Activated naive CD4-positive, alpha-beta T cell treated with anti-CD3 and anti-CD28 coated beads, Interleukin-2, amount 50 U/mL, for 72 hours (primary cell): ENCODE results near the gene NCBP2. TPM values are rescaled to one million over a fixed set of nuclear protein-coding genes. Genes with fewer than 3 reads are reported as not detected.

Experiments
- ATAC-seq, 2 donors: fragments of 150-1000 bp; cut with Tn5 transposase; 2 replicates each; pipeline ENCODE4 v1.10.0; 2021; ENCODE audit warnings: mild to moderate bottlenecking in 2 of 2, moderate library complexity in 2 of 2
- DNase-seq, 2 donors: peaks; one replicate each; pipeline ENCODE4 v3.0.0; 2021 to 2022; ENCODE audit warnings: low spot score in 2 of 2
- H3K27ac Mint-ChIP-seq, 2 donors: one replicate each; pipeline ENCODE4 v1.8.0; 2022; ENCODE audit warnings: mild to moderate bottlenecking in 2 of 2, mixed read lengths in 2 of 2
- H3K36me3 Mint-ChIP-seq, 2 donors: one replicate each; pipeline ENCODE4 v1.8.0; 2022; ENCODE audit warnings: mixed read lengths in 2 of 2
- H3K9me3 Mint-ChIP-seq, 2 donors: one replicate each; pipeline ENCODE4 v1.8.0; 2022; ENCODE audit warnings: mixed read lengths in 2 of 2
- total RNA-seq, 2 donors: library from RNA; stranded (reverse); gene quantifications; one replicate each; pipeline ENCODE4 v1.2.3, GENCODE V29; 2022

NCBP2 gene
- total RNA-seq, 2 donors from 2014 or later, result 73.8 to 86.4 TPM

DNA sequence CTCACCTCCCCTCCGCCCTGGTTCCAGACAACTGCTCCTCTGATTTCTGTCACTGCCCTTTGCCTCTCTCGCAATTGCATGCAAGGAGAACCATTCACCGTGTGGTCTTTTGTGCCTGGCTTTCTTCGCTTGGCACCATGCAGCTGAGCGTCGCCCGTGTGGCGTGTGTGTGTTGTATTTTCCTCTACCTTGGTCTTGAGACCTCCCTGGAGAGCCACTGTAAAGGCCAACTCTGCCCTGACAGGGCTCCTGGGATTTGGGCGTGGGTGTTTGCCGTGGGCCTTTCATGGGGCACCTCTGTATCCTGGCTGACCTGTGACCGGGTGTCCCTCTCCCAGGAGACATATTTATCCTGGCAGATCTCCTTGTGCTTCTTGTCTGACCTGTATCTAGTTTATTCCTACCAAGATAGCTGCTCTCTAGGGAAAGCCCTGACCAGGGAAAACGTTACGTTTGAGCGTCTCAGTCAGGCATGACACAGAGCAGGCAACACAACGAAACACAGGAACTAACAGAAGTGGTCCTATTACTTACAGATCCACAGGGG is 28.3 kb upstream of the NCBP2 start:
- Mint-ChIP-seq H3K36me3 (peaks cover 5 to 13% of the 10 kb centered on the region in 2 donors), H3K9me3 (no peaks in the 10 kb centered on the region), H3K27ac (peak overlapping the region in 1 of 2 donors; percentile 9)
- DNase-seq, result no peak
- no peak for ATAC-seq

DNA sequence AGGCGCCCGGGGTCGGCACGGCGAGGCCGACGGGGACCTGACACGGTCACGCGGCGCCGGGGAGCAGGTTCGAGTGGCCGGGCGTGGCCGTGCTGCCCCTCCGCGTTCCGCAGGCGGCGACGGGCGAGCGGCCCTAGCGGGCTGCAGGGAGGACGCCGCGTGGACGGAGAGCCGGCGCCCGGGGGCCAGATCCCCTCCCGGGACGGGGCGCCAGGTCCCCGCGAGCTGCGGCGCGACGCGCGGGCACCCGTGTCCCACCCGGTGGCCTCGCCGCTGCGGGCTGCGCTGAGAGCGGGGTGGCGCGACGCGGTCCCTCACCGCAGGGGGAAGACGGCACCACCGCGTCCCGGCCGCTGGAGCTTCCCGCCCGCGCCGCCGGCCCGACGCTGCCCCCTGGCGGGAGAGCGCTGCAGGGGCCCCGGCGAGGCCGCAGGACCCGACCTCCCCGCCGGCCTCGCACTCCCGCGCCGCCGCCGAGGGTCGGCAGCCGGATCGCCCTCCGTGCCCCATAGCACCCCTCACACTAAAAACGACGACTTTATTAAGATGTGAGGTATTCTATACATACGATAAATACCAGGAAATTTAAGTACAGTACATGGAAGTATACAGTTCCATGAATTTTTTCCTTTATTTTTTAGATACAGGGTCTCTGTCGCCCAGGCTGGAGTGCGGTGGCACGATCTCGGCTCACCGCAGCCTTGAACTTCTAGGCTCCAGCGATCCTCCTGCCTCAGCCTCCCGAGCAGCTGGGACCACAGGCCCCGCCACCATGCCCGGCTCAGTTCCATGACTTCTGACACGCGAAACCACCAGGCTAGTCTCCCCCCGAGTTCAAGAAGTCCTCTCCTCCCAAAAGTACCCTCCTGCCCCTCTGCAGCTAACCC is 27.6 kb upstream of the NCBP2 start:
- DNase-seq (peak; percentile 81 to 89), ATAC-seq (peak; percentile 79 to 82)
- Mint-ChIP-seq H3K36me3 (peaks cover 5 to 17% of the 10 kb centered on the region in 2 donors), H3K27ac (peak overlapping the region in 1 of 2 donors; percentile 9), H3K9me3 (no peaks in the 10 kb centered on the region)

DNA sequence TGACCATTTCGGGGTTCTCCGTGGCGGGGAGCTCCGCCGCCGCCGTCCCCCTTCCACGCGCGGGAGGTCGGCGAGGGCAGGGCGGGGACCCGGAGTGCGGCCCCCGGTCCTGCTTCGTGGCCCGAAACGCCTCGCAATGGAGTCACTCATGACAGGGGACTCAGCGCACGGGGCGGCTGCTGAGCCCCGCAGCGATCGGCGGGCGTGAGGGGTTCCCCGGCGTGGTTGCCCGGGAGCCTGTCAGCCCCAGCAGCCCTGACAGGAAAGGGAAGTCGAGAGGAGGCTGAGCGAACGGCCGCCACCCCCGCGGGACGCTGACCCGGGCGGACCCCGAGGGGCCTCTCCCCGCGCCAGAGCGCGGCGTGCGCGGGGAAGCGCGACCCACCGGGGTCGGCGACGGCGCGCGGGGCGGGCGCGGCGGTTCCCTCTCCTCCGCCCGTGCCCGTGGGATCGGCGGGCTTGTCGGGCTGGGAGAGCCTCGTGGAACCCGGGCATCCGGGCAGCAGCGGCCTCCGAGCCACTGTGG is 26.9 kb upstream of the NCBP2 start:
- H3K27ac Mint-ChIP-seq, result no peak overlapping the region
- peak; percentile 59 to 73 for DNase-seq
- peak; percentile 63 to 77 for ATAC-seq
- peaks cover 5 to 17% of the 10 kb centered on the region in 2 donors for H3K36me3 Mint-ChIP-seq
- no peaks in the 10 kb centered on the region for H3K9me3 Mint-ChIP-seq

DNA sequence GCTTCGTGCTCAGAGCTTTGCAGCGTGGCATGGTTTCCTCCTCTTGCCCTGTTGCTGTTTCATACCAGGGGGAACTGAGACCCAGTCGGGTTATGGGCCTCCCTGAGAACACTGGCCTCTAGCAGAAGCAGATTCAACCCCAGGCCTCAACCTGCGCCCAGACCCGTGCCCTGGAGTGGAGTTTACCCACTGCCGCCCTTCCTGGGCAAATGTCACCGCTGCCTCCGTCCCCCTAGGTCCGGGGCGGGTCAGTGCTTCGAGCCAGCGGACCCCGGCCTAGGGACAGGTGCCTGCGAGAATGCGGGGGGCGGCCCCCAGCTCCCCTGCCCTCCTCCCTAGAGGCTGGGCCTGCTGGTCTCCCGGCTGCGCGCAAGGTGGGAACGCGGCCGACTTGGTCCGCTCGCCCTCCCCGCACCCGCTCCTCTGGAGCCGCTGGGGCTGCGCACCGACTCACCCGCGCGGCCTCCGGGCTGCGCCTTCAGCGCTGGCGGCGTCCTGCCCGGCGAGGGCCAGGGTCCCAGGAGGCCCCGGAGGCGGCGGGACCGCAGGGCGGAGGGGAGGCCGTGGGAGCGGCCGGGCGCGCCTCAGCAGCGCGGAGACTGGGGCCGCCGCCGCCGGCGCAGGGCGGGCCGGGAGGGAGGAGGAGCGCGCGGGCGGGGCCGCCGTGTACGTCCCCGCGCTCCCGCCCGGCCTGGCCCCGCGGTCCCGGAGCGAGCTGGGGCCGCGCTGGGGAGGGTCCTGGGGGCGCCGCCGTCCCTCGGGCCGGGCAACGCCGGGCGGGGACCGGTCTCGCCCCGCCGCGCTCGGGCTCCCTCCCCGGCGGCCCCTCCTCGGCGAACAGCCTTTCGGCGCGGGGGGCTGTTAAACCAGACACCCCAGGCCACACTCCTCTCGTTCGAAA is 26.2 kb upstream of the NCBP2 start, which contains the start of gene PIGZ:
TSS of gene PIGZ (minus strand) at position 601 of the 901 bp plus-strand sequence. CDS start 16,802 bp downstream, outside the sequence.
- ATAC-seq (peak; percentile 59 to 78), DNase-seq (peak in 1 of 2 donors; percentile 46)
- Mint-ChIP-seq H3K36me3 (peaks cover 5 to 17% of the 10 kb centered on the region in 2 donors), H3K27ac (no peak within 1 kb of the TSS), H3K9me3 (no peaks in the 10 kb centered on the region)

DNA sequence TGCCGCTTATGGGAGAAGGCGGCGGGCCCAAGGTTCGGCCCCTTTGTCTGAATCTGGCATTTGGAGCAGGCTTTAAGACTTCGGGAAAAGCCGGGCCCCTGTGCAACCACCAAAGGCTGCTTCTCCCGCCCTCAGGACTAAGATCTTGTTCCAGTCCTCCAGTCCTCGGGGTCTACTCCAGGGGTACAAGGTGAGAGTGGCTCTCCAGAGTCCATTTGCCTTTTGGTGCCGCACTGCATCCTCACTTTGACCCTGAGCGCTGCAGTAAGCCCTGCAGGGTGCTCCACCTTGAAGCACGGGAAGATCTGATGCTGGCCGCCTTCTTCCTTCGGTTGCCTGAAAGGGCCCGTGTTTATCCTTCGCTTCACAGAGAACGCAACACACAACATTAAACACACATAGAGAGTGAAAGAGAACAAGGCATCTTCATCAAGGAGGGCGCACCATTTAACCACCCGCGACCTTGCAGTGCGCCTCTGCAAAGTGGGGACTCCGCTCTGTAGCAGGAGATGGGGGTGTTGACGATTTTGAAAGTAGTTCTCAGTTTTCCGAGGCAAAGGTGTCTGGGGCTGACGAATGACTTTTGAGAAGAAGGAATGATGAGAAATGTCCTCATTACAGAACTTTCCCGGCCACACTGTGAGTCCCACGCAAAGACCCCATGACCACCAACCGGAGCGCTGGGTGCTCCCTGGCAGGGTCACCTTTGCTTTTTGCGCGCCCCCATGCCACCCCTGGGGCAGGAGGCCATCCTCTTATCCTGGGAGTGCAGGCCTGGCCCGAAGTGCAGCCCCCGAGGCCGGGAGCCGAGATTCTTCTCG is 25.3 kb upstream of the NCBP2 start:
- Mint-ChIP-seq H3K36me3 (peaks cover 5 to 17% of the 10 kb centered on the region in 2 donors), H3K27ac (no peak overlapping the region), H3K9me3 (no peaks in the 10 kb centered on the region)
- ATAC-seq (no peak), DNase-seq (no peak)

DNA sequence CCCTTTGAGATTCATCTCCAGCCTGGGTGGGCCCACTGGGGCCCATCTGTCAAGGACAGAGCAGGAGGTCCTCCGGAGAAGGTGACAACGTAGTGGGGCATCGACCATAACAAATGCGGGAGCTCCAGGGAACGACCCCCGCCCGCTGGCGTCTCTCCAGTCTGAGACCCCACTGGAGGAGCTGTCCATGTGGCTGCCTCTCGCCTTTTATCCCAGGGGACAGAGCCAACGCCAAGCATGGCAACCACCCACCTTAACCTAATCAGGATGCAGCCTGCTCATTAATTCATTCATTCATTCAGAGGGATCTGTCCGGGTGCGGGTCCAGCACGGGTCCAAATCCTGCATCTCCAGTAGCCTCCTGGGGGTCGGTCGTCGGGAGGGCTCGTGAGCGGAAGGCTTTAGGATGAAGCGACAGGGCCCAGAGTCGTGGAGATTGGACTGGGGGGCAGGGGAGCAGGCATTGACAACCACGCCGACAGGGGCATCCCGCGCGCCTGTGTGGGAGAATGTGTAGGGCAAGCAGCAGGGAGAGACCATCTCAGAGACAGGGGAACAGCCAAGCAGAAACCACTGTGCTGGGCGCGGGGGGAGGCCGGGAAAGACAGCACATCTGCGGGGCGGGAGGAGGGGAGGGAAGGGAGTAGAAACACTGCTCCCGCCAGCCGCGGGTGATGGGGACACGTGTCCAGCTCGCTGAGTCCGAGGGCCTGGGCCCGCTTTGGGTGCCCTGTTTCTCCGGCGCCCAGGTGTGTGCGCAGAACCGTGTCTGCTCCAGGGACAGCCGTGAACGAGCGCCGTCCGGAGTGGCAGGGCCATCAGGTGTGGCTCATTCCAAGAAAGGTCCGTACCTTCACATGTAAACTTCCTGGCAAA is 24.4 kb upstream of the NCBP2 start:
- ATAC-seq, result no peak
- Mint-ChIP-seq H3K36me3 (peaks cover 5 to 17% of the 10 kb centered on the region in 2 donors), H3K27ac (no peak overlapping the region), H3K9me3 (no peaks in the 10 kb centered on the region)
- no peak for DNase-seq

DNA sequence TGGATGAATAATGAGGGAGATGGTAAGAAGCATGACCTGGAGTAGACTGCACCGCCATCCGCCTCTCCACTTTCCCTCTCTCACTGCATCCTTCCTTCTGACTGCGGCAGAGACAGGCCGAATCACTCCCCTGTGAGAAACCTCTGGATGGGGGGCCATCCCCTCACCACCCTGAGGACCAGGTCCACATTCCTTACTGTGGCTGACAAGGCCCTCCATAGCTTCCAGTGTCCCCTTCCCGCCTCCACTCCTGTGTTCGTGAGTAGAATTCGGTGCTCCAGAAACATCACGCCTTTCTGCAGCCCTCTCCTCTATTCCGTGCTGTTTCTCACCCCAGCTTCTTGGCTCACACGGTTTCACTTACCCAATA is 23.5 kb upstream of the NCBP2 start:
- DNase-seq (no peak), ATAC-seq (no peak)
- H3K36me3 Mint-ChIP-seq, result peaks cover 5 to 17% of the 10 kb centered on the region in 2 donors
- H3K27ac Mint-ChIP-seq, result no peak overlapping the region
- H3K9me3 Mint-ChIP-seq, result no peaks in the 10 kb centered on the region

DNA sequence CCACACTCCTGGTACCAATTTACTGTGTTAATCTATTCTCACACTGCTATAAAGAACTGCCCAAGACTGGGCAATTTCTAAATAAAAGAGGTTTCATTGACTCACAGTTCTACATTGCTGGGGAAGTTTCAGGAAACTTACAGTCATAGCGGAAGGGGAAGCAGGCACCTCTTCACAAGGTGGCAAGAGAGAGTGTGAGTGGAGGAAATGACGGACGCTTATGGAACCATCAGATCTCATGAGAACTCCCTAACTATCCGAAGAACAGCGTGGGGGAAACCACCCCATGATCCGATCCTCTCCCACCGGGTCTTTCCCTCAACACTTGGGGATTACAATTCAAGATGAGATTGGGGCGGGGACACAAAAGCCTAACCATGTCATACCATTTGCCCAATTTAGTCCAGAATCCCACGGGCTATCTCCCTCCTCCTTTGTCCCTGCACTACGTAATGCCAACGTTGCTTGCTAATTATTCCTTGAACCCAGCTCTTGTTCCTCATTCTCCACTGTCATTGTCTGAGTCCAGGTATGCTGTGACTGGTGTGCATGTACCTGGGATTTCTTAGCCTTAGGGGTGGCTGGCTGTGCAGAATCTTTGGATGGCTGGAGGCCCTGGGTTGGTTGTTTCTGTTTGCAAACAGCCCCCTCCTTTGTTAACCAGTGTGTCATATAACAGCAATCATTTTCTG is 22.9 kb upstream of the NCBP2 start:
- DNase-seq (no peak), ATAC-seq (no peak)
- peaks cover 5 to 17% of the 10 kb centered on the region in 2 donors for H3K36me3 Mint-ChIP-seq
- no peak overlapping the region for H3K27ac Mint-ChIP-seq
- H3K9me3 Mint-ChIP-seq, result no peaks in the 10 kb centered on the region

DNA sequence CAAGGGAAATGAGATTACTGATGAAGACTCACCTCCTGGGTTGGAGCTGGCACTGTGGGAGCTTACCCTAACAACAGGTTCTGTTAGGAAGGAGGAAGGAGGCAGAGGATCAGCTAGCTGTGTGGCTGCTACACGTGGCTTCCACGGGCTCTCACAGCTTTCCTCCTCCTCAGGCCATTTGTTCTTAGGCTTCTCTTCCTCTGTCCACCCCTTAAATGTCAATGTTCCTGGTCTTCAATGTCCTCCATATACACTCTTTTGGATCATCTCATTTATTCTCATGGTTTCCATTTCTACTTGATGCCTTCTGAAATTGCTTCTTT is 21.3 kb upstream of the NCBP2 start:
- Mint-ChIP-seq H3K36me3 (peaks cover 5 to 17% of the 10 kb centered on the region in 2 donors), H3K27ac (no peak overlapping the region), H3K9me3 (no peaks in the 10 kb centered on the region)
- DNase-seq, result no peak
- ATAC-seq, result no peak

DNA sequence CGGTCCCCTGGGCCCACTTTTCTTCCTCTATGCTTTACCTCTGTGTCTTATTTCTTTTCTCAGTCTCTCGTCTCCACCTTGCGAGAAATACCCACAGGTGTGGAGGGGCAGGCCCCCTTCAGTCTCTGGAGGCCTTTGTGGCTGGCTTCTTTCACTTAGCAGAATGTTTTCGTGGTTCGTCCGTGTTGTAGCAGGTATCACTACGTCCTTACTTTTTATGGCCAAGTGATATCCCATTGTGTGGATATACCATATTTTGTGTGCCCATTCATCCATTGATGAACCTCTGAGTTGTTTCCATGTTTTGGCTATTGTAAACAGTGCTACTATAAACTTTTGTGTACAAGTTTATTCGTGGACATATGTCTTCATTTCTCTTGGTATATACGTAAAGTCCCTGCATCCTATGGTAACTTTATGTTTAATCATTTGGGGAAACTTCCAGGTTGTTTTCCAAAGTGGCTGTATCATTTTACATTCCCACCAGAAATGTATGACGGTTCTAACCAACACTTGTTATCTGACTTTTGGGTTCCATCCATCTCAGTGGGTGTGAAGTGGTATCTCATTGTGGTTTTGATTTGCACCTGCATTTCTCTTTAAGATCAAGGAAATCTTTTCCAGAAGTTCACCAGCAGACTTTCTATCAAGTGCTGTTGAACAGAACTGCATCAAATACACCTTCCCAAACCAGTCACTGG is 20.8 kb upstream of the NCBP2 start:
- DNase-seq (no peak), ATAC-seq (no peak)
- no peak overlapping the region for H3K27ac Mint-ChIP-seq

DNA sequence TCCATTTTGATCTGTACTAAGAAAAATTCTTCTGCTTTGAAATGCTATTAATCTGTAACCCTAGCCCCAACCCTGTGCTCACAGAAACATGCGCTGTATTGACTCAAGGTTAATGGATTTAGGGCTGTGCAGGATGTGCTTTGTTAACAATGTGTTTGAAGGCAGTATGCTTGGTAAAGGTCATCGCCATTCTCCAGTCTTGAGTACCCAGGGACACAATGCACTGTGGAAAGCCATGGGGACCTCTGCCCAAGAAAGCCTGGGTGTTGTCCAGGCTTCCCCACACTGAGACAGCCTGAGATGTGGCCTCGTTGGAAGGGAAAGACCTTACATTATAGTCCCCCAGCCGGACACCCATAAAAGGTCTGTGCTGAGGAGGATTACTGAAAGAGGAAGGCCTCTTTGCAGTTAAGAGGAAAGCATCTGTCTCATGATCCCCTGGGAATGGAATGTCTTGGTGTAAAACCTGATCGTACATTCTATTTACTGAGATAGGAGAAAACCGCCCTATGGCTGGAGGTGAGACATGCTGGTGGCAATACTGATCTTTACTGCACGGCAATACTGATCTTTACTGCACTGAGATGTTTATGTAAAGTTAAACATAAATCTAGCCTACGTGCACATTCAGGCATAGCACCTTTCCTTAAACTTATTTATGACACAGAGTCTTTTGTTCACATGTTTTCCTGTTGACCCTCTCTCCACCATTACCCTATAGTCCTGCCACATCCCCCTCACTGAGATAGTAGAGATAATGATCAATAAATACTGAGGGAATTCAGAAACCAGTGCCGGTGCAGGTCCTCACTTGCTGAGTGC is 20.0 kb upstream of the NCBP2 start:
- DNase-seq (no peak), ATAC-seq (no peak)
- no peaks in the 10 kb centered on the region for H3K9me3 Mint-ChIP-seq
- H3K36me3 Mint-ChIP-seq, result peaks cover under 1 to 17% of the 10 kb centered on the region in 2 donors
- no peak overlapping the region for H3K27ac Mint-ChIP-seq

More for the DNA sequence above, 20.8 kb upstream of the NCBP2 start:
- no peaks in the 10 kb centered on the region for H3K9me3 Mint-ChIP-seq
- H3K36me3 Mint-ChIP-seq, result peaks cover 5 to 17% of the 10 kb centered on the region in 2 donors

DNA sequence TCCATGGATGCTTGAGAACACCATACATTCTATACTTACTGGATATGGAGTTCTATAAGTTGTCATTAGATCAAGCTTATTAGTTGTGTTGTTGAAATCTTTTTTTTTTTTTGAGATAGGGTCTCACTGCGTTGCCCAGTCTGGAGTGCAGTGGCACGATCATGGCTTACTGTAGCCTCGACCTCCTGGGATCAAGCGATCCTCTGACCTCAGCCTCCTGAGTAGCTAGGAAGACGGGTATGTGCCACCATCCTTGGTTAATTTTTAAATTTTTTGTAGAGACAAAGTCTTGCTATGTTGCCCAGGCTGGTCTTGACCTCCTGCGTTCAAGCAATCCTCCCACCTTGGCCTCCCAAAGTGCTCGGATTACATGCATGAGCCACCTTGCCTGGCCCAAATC is 12.5 kb upstream of the NCBP2 start:
- DNase-seq (no peak), ATAC-seq (no peak)
- Mint-ChIP-seq H3K9me3 (no peaks in the 10 kb centered on the region), H3K36me3 (no peaks in the 10 kb centered on the region), H3K27ac (no peak overlapping the region)

DNA sequence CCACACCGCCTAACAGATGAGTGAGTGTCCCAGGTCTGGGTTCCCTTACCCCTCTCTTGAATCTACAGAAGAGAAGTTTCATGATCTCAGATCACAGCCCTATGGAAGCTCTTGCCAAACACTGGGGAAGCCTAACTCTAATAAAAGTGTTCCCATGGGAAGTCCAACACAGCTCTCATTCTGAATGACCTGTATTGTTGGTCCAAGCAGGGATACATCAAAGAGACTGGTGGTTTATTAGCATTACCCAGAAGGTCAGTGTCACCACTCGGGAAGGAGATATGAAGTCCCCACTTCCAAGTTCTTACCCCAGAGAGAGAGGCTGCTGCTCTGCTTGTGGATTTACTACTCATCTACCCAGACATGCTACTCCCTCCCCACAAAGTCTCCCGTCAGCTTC is 9.0 kb upstream of the NCBP2 start:
- ATAC-seq (no peak), DNase-seq (no peak)
- Mint-ChIP-seq H3K9me3 (no peaks in the 10 kb centered on the region), H3K36me3 (no peaks in the 10 kb centered on the region), H3K27ac (no peak overlapping the region)
